AG04449 (cell line): ENCODE data around the gene IPO11.

Experiments
- CTCF ChIA-PET: fragments of 350-600 bp; formaldehyde crosslinking; extraction: SDS; loops from one replicate; lab custom pipeline; 2021; ENCODE audit warnings: antibody characterized with exemption; lab: Yijun Ruan, JAX
- POLR2A ChIA-PET: fragments of 400-600, 350-600 bp; formaldehyde crosslinking; extraction: SDS; loops from one replicate; lab custom pipeline; 2020; ENCODE audit warnings: antibody characterized with exemption, inconsistent platforms; lab: Yijun Ruan, JAX
- DNase-seq: peaks from one replicate; pipeline ENCODE4 v3.0.0-alpha.2; 2010; ENCODE audit warnings: low read depth, low spot score
- H3K4me3 ChIP-seq: 2 replicates; pipeline ENCODE4 v1.5.1; 2011; ENCODE audit warnings: low read depth, mild to moderate bottlenecking, control low read depth, low read length
- TF ChIP-seq, protein P1 (sequence below): IDR thresholded peaks from one replicate; pipeline ENCODE4 v1.5.1; 2011; ENCODE audit warnings: mild to moderate bottlenecking, moderate library complexity, low read length, control low read depth, inconsistent platforms; ENCODE audit not compliant: insufficient read depth; ENCODE audit errors: missing control alignments

IPO11 gene

DNA sequence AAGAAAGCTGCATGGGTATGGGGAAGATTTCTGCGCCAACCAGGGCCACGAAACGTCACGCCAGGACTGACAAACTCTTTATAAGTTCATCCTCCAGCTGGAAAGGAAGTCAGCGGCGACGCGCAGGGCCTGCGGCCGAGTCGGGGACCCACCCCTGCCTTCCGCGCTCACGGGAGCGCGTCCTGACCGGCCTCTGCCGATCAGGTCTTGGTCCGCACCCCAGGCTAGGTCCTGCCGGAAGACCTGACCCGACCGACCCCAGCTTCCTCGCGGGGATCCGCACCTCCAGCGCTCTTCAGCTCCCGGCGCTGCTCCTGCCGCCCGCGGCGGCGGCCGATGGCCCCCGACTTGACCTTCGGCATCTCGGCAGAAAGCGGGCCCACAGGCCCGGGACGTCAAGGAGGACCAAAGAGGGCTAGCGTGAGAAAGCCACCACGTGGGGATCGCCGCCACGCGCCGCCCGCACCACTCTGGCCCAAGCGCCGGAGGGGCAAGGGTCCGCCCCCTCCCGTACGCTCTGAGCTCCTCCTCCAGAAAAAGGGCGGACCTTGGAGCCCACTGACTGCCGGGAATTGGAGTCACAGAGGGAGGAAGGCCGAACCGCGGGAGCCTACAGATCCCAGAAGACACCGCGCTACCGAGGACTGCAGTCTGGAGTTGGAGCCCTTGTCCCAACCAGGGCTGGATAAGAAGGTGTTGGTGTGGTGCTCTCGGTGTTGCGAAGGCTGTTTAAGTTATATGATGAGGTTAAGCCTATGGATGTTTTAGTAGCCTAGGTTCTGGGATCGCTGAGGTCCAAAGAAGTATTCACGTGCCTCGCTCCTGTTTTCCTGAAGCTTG lies 8.9 kb upstream of the IPO11 start, which contains the start of gene DIMT1:
TSS of gene DIMT1 (minus strand) at position 495 of the 840 bp plus-strand sequence. CDS start at position 362, 133 bp downstream.
- H3K4me3 ChIP-seq: peak within 1 kb of the TSS; percentile 88
- peak; percentile 88 for DNase-seq
- TF ChIP-seq, protein P1, sequence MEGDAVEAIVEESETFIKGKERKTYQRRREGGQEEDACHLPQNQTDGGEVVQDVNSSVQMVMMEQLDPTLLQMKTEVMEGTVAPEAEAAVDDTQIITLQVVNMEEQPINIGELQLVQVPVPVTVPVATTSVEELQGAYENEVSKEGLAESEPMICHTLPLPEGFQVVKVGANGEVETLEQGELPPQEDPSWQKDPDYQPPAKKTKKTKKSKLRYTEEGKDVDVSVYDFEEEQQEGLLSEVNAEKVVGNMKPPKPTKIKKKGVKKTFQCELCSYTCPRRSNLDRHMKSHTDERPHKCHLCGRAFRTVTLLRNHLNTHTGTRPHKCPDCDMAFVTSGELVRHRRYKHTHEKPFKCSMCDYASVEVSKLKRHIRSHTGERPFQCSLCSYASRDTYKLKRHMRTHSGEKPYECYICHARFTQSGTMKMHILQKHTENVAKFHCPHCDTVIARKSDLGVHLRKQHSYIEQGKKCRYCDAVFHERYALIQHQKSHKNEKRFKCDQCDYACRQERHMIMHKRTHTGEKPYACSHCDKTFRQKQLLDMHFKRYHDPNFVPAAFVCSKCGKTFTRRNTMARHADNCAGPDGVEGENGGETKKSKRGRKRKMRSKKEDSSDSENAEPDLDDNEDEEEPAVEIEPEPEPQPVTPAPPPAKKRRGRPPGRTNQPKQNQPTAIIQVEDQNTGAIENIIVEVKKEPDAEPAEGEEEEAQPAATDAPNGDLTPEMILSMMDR: no peak
- ChIA-PET CTCF (interaction anchor here (1.0 to 2.3 kb wide), 3 partner anchors 8 to 375 kb away, joined by 3 to 8 read pairs (median 5); partner anchors contain the start of gene IPO11), POLR2A (interaction anchor here (0.6 to 3.1 kb wide), 5 partner anchors 9 to 1097 kb away, joined by 3 to 34 read pairs (median 3); partner anchors contain the start of genes IPO11 and KIF2A)

DNA sequence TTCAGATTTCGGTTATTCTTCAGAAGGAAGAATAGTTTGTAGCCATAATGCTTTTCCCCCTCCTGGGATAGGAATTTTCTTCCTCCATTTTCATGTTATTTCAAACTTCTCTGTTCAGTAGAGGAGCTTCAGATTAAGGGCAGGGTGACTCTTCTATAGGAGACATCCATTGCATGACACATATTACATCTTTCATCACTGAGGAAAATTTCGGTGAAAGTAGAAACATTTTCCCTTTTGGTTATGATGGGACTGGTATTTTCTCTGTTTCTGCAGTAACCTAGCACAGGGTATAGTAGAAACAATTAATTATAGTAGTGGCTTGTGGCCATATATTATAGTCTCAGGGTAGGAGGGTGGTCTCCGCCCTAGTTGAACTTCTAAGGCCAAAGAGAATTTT lies 1.1 kb downstream of the IPO11 start:
- POLR2A ChIA-PET: interaction anchor here (0.6 kb wide), 1 partner anchor 34 kb away, joined by 3 read pairs; no protein-coding TSS in a partner anchor
- H3K4me3 ChIP-seq: peak overlapping the region; percentile 97
- CTCF ChIA-PET: interaction anchor here (1.0 kb wide), 2 partner anchors 8 to 11 kb away, joined by 3 to 5 read pairs; no protein-coding TSS in a partner anchor
- TF ChIP-seq, protein P1: no peak
- no peak for DNase-seq

DNA sequence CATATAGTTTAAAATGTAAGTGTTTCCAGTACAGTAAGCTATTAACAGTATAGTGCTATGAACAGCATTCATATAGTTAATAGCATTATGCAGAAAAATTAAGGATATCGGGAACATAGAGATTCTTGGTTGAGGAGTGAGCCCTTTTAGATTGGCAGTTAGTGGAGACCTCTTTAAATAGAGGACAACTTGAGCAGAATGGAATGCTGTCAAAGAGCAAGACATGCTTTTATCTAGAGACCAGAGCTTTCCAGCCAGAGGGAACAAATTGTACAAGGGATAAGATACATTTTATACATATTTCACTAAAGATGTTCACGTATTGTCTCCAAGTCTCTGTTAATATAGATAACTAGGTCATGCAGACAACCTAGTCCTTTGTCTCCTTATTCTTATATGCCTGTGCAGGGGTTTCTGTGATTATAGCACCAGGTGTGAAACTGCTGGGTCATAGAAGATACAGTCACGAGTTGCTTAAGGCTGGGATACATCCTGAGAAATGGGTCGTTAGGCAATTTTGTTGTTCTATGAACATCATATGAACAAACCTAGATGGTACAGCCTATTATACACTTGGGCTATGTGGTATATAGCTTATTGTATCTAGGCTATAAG lies 6.0 kb downstream of the IPO11 start:
- ChIA-PET CTCF (no interaction called here), POLR2A (no interaction called here)
- no peak overlapping the region for H3K4me3 ChIP-seq
- no peak for DNase-seq
- TF ChIP-seq, protein P1: no peak

DNA sequence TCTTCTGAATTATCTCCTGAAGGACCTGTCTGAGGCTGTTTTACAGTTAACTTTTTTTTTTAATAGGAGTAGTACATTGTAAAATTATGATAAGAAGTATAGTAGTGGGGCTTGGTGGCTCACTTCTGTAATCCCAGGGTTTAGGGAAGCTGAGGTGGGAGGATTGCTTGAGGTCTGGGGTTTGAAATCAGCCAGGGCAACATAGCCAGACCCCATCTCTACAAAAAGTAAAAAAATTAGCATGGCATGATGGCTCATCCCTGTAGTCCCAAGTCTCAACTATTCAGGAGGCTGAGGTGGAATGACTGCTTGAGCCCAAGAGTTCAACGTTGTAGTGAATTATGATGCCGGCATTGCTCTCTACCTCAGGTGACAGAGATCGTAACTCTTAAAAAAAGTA lies 7.0 kb downstream of the IPO11 start:
- CTCF ChIA-PET: no interaction called here
- POLR2A ChIA-PET: no interaction called here
- no peak for DNase-seq
- TF ChIP-seq, protein P1: no peak
- H3K4me3 ChIP-seq: no peak overlapping the region

DNA sequence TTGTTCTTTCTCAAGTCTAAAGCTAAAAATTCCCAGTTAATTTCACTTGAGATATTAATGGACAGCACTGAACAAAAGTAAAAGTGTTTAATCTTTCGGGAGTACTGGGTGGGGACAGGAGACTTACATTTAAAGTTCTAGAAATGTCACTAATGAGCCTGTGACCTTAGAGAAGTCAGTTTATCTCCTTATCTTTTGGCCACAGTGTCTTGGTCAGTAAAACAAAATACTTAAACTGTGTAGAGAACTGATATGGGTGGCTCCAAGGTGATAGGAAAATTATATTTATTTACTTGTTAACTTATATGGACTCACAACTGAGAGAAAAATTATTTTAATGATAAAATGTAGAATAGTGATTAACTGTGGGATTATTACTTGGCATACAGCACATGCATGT lies 8.9 kb downstream of the IPO11 start:
- TF ChIP-seq, protein P1: no peak
- ChIA-PET CTCF (interaction anchor here (0.7 to 2.4 kb wide), 4 partner anchors 8 to 34 kb away, joined by 3 to 11 read pairs (median 4); no protein-coding TSS in a partner anchor), POLR2A (no interaction called here)

More for the DNA sequence above, 8.9 kb downstream of the IPO11 start:
- no peak for DNase-seq
- H3K4me3 ChIP-seq: no peak overlapping the region
